Measurements from ENCODE around the gene EPDR1.

DNA sequence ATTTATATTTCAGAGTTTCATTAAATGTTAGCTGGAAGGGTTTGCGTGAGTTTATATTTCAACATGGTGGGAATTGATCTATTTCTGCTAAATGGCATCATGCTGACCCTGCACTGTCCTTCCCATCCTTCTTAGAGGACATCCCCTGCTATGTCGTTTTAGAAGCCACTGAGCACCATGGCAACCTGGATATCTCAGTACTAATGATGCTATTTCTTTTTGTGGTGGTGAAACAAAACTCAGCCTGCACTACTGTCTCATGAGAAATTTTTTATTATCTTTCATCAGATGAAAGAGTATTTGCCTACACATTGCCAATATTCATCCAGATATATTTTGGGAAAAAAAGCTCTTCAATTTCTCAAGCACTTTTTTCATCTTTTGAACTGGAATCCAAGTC lies 12.1 kb downstream of the EPDR1 start:
- TF ChIP-seq, protein P1, sequence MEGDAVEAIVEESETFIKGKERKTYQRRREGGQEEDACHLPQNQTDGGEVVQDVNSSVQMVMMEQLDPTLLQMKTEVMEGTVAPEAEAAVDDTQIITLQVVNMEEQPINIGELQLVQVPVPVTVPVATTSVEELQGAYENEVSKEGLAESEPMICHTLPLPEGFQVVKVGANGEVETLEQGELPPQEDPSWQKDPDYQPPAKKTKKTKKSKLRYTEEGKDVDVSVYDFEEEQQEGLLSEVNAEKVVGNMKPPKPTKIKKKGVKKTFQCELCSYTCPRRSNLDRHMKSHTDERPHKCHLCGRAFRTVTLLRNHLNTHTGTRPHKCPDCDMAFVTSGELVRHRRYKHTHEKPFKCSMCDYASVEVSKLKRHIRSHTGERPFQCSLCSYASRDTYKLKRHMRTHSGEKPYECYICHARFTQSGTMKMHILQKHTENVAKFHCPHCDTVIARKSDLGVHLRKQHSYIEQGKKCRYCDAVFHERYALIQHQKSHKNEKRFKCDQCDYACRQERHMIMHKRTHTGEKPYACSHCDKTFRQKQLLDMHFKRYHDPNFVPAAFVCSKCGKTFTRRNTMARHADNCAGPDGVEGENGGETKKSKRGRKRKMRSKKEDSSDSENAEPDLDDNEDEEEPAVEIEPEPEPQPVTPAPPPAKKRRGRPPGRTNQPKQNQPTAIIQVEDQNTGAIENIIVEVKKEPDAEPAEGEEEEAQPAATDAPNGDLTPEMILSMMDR (IDR thresholded peaks at IDR 0.05): no peak
- no peak for TF ChIP-seq POLR2A (IDR thresholded peaks at IDR 0.05; ENCODE audit: low read depth)
